ENCODE measurements around the gene SPESP1.
"Not testable (repeated sequence)": the region's sequence is repeated elsewhere in the genome, so short reads cannot be mapped to it uniquely, and the experiment has no call there.

Gene SPESP1

GRCh38 chr15:68966996-68967395 lies 36.7 kb downstream of the SPESP1 start:
- no peak for DNase-seq

DNA sequence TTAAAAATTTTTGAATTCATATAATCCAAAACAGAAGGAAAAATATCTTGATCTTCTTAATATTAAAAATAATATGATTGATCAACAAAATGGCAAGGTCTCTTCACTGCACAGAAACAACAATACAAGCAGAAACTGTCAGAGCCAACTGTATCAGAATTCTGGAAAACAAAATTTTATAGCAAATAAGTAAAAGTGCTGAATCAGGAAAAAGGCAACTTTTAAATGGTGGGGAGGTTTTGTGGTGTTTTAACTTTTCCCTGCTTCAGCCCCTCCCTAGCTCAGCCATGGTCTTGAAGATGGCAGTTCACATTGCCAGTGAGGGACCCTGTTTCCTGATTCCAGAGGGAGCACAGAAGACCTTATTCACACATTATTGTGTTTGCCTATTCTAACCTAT lies 37.6 kb downstream of the SPESP1 start:
- no peak for DNase-seq

DNA sequence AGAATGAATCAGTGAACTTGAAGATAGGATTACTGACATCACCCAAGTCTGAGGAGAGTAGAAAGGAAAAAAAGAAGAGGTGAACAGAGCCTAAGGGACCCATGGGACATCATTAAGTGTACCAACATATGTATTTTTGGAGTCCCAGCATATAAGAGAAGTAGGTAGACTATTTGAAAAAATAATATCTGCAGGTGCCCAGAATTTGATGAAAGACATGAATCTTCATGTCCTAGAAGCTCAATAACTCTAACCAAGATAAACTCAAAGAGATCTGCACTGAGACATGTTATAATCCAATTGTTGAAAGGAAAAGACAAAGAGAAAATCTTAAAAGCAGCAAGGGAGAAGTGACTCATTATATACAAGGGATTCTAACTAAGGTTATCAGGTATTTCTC lies 39.0 kb downstream of the SPESP1 start:
- no peak for DNase-seq

GRCh38 chr15:68972201-68973065 lies 42.1 kb downstream of the SPESP1 start:
- no peak for DNase-seq

DNA sequence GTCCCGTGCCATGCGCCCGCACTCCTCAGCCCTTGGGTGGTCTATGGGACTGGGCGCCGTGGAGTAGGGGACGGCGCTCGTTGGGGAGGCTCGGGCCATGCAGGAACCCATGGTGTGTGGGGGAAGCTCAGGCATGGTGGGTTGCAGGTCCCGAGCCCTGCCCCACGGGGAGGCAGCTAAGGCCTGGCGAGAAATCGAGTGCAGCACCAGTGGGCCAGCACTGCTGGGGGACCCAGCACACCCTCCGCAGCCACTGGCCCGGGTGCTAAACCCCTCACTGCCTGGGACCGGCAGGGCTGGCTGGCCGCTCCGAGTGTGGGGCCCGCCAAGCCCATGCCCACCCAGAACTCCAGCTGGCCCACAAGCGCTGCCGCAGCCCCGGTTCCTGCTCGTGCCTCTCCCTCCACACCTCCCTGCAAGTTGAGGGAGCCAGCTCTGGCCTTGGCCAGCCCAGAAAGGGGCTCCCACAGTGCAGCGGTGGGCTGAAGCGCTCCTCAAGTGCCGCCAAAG lies 45.4 kb downstream of the SPESP1 start:
- DNase-seq = not testable (repeated sequence)

DNA sequence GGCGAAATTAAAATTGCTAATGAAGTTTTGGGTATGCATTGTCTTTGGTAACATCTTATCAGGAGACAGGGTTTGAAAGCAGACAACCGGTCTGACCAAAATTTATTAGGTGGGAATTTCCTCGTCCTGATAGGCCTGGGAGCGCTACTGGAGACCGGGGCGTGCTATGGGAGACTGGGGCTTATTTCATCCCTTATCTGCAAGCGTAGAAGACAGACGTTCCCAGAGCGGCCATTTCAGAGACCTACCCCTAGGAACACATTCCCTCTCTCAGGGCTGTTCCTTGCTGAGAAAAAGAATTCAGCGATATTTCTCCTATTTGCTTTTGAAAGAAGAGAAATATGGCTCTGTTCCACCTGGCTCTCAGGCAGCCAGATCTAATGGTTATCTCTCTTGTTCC lies 47.1 kb downstream of the SPESP1 start:
- DNase-seq = not testable (repeated sequence)

DNA sequence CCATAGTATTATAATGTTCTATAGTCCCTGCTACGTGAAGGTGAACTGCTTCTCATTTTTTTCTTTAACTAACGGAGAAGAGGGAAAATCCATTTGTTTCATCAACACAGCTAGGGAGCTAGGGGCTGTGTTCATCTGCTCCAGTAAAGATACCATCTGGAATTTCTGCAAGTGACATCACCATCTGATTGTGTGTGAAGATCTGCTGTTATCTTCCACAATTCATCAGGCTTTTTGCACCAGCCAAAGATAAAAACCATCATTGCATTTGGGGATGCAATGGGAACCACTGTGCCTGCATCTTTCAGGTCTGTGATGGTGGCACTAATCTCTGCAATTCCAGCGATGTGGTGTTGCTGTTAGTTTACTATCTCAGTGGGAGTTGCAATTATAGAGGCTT lies 48.7 kb downstream of the SPESP1 start:
- DNase-seq = no peak

GRCh38 chr15:68979816-68980215 lies 49.5 kb downstream of the SPESP1 start:
- no peak for DNase-seq

DNA sequence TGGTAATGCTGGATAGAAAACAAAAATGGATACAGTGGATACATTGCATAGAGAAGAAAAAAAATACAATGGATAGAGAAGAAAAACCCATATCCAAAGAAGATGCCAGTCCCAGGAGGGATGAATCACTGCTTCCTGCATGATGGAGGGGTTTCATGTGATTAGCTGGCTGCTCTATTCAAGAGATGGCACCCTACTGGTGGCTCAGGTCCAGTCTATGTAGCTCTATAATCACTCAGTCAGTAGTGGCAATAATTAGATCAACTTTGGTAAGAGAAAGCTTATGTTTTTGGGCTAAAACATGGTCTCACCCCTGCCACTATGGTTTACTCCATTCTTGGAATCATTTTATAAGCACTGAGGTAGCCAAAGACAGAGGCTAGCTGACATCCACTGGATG lies 50.5 kb downstream of the SPESP1 start:
- DNase-seq = no peak

DNA sequence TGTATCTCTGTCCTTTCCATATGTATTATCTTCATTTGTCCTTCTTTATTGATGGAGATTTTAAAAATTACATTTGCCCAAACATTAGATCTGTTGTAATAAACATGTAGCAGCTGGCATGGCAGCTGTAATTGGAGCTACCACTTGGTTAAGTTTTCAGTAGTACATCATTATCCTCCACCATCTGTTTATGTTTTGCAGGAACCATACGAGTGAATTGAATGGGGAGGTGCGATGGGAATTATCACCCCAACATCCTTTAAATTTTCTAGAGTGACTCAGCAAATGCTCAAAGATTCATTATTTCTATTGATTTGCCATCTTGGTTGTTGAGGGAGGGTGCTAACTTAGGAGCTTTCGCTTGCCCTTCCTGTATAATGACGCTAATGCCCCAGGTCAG lies 51.6 kb downstream of the SPESP1 start:
- DNase-seq = no peak

DNA sequence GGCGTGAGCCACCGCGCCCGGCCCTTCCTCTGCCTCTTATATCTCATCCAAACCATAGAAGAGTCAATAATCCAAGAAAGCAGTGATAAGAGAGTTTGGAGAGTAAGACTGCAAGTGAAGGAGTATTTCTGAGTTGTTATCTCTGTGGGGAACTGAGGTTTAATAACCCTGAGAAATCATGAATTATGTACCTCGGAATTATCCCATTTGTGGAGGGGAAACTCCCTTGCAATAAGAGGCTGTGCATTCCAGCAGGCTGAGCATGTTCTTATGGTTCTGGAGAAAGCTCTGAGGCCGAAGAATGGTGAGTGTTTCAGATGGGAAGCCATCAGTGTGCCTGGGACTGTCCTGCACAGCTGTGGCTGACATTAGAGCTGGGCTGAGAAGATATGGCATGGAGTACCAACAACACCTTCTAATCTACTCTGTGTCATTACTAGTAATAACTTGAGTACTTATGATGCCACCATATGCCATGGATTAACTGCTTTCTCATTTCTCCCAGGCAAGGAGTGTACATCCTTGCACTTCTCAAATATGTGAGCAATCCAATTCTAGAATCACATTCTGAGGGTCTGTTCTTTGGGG lies 52.7 kb downstream of the SPESP1 start:
- DNase-seq = no peak

DNA sequence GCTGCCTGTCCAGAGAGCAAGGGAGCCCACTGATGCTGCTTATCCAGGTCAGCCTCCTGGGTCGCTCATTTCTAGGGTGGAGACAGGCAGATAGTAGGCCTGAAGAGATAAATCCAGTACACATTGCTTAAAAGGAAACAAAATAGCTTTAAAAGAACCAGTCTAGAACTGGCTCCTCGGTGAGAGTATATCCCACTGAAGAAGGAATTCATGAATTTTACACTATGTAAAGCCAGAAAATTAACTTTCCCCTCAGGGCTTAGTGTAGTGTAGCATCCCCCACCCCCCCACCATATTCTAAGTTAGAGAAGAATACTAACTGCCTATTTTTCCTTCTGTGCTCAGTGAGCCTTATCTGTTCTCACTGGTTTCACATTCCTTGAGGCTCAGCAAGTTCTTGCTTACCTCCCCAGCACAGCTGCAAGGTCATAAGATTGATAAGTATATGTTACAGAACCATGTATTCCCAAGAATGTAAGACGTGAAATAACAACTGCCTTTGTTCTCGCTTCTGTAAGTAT lies 53.7 kb downstream of the SPESP1 start:
- no peak for DNase-seq

GRCh38 chr15:68984586-68984985 lies 54.3 kb downstream of the SPESP1 start:
- no peak for DNase-seq

- no peak for DNase-seq
Measured at GRCh38 chr15:68985361-68985891, 55.1 kb downstream of the SPESP1 start.

DNA sequence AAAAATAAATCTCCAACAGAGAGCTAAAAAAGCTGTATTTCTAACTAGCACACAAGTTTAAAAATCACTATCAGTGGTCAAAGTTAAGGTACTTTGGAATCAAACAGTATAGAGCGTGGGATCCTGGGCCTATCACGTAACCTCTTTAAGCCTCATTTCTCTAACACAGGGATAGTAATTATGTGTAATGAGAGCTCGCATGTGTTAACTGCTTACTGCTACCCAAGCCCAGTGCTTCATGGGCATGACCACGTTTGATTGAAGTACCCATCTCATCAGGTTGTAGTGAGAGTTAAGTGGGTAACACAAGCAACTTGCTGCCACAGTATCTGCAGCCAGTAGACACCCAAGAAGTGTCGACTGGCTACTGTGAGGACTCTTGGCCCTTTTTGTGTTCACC lies 56.0 kb downstream of the SPESP1 start:
- no peak for DNase-seq

DNA sequence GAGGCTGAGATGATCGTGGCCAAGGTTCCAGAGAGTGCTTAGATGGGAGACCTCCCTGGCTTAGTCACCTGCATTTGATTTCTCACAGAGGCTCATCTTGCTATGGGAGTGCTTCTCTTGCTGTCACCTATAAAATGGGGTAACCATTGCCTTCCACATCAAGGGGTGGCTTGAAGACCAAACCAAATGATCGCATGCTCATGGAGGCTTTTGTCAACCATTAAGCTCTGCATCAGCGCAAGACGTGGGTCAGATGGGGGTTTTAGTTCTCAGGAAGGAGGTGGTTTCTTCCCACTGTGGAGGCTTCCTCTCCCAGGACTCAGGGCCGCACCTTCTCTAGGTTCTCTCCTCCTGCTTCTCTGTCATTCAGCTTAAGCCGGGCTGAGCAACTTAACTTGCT lies 56.8 kb downstream of the SPESP1 start:
- no peak for DNase-seq

DNA sequence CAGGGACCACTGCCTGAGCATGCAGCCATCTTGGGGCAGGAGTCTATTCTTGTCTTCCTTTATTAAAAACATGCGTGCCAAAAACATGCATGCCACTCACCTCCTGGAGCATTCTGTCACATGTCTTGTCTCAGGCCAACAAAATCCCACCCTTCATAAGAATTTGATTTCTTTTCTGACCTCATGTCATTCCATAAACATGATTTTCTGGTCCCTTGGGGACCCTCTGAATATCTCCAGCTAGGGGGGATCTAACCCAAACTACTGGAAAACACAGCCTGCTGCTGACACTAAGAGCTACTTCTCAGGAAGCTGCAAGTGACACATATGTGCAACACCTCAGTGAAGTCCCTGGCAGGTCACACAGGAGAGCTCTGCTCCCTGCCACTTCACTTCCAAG lies 57.4 kb downstream of the SPESP1 start:
- DNase-seq = no peak

- no peak for DNase-seq
Measured at GRCh38 chr15:68989541-68990230, 59.4 kb downstream of the SPESP1 start.

GRCh38 chr15:68990231-68990991 lies 60.1 kb downstream of the SPESP1 start:
- no peak for DNase-seq

DNA sequence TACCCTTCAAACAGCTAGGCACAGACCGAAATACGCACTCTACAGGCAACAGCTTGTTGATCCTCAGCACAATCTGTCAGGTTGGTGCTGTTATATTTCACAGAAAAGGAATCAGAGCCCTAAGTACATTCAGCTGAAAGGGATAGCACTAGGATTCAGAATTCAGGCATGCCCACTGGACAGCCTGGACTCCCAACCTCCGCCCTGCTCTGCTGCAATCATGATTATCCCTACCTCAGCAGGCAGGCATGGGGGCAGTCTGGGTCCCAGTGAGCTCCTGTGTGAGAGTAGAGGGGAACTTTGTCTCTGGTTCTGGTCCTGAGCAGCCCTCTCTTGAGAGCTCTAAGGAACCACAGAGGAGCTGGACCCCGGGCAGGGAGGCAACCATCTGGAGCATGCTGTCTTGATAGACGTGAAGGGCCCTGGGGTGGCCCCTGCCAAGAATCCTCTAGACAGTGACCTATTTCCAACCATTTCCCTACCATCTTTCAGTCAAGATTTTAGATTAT lies 60.7 kb downstream of the SPESP1 start:
- DNase-seq = no peak

DNA sequence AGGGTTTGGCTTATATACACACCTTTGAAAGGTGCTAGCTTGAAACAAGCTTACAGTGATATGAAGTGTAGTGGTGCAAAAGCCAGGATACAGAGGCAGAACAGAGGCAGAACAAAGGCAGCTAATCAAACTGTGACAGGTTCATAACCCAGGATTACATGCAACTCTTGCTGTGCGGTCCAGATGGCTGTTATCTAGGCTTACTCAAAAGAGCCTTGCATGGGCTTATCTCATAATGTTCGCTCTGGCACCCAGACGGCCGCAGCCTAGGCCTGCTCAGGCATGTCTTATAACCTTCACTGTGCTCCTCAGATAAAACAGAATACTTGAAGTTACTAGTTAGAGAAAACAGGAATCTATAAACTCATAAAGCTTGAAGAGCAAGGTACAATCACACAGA lies 61.4 kb downstream of the SPESP1 start:
- no peak for DNase-seq

DNA sequence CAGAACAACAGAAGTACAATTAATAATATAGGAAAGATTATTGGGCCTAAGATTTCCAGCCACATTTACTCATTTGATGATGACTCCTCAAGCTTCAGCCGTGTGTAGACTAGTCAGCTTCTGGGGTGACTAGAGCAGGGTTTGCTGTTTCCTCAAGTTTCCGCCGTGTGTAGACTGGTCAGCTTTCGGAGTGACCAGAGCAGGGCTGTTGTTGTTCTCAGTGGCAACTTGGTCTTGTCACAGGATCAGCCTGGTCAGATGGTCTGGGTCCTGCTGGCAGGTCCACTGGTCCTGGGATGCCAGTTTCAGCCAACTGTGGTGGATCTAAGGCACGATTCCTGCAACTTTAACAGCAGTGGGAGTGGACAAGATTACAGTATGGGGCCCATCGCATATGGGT lies 62.4 kb downstream of the SPESP1 start:
- no peak for DNase-seq
